ENCODE data around the gene DLGAP3. TPM values are rescaled to one million over a fixed set of nuclear protein-coding genes. Genes with fewer than 3 reads are reported as not detected.

DLGAP3 gene
- polyA plus RNA-seq, 4 donors = 2.0 to 3.0 (median 2.4) TPM

Other genes with a start within 250 kb of the DLGAP3 start
- under 1 TPM in 3 of 4 donors, not detected in 1; 0.19 to 0.54 (median 0.31) TPM for gene GJB5, start 174.6 kb downstream of the DLGAP3 start, polyA plus RNA-seq (ENCODE audit: insufficient read length in 4 of 4)
- gene GJB4, start 169.9 kb downstream of the DLGAP3 start, polyA plus RNA-seq (ENCODE audit: insufficient read length in 4 of 4) = under 1 TPM in 2 of 4 donors, not detected in 2; 0.13 to 0.18 TPM
- gene GJB3, start 148.4 kb downstream of the DLGAP3 start, polyA plus RNA-seq (ENCODE audit: insufficient read length in 4 of 4) = under 1 TPM; 0.18 to 0.57 (median 0.24) TPM
- gene GJA4, start 136.7 kb downstream of the DLGAP3 start, polyA plus RNA-seq (ENCODE audit: insufficient read length in 4 of 4) = 10 to 100 TPM; 17.3 to 22.6 (median 19.7) TPM
- gene SMIM12, start 69.9 kb downstream of the DLGAP3 start, polyA plus RNA-seq (ENCODE audit: insufficient read length in 4 of 4) = 10 to 100 TPM; 29.9 to 39.0 (median 34.9) TPM
- 10 to 100 TPM; 34.1 to 38.4 (median 34.9) TPM for gene TMEM35B, start 55.7 kb upstream of the DLGAP3 start, polyA plus RNA-seq (ENCODE audit: insufficient read length in 4 of 4)
- gene ZMYM6, start 102.3 kb upstream of the DLGAP3 start, polyA plus RNA-seq (ENCODE audit: insufficient read length in 4 of 4) = 10 to 100 TPM; 15.9 to 24.4 (median 20.3) TPM
- gene ZMYM1, start 149.7 kb upstream of the DLGAP3 start, polyA plus RNA-seq (ENCODE audit: insufficient read length in 4 of 4) = 10 to 100 TPM; 15.2 to 19.9 (median 18.1) TPM